ENCODE data around the gene NPTX1.
A peak's percentile ranks its signal among the peaks of the same experiment; 100 is the strongest.

The NPTX1 gene

DNA sequence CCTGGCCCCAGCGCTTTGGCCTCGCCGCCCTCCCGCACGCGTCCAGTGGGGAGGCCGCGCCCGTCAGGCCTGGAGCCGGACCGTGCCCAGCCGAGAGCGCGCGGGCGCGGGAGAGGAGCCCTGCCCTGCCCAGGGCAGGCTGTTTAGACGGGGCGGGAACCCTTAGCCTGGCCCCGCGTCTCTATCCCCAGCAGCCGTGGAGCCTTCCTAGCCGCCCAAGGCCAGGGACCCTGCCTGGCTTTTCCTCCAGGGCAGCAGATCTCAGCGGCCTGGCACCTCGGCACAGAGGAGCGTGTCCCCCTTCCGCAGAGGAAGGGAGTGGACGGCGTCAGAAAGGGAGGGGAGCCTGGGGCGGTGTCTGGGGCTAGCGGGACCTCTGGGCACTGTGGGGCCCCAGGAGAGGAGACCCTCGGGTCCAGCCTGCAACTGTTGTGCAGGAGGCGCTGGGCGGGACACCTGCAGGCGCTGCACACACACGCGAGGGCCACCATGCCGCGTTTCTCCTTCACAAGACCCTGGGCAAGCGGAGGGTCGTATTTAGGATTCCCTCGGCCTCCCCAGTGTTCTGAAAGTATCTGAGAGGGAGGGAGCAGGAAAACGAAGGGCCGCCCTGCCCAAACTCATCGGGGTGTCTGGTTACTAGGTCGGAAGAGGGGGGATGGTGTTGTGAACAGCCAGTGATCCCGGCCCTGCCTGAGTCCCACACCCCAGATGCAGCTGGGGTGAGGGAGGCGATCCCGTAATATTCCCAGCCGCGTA lies 2.3 kb upstream of the NPTX1 start:
- peak; percentile 50 for DNase-seq

DNA sequence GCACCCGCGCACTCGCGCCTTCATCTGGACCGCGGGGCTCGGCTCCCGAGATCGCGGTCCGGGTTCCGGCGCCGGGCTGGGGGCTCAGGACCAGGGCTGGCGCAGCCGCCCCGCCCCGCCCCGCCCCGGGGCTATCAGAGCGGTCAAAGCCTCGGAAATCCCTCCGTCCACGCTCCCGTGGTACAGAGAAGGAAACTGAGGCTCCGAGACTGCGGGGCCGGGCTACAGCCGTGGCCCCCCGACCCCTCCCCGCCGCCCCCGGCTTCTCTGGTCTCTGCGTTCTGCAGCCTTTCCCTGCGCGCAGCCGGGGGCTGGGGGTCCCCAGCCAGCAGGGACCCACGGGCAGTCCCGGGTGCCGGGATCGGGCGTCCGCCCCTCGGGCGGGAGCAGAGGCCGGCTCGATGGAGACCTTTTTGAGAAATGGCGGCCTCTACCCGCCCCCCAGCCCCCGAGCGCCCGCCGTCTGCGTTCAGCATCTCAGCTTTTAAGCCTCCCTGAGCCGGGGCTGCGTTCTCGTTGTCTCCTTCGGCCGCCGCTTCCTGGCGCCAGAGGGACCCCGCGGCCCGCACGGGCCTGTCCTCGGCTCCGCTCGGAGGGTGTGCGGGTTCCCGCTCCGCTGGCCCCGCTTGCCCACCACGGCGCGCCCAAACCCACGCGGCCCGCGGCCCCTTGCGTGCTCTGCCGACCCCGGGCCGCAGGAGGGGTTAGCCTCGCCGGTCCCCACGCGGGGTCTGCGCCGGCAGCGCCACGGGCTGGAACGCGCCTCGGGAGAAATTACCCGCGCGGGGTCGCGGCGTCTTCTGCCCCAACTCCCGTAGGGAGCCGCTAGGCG lies 1.5 kb upstream of the NPTX1 start:
- DNase-seq: peak; percentile 70

DNA sequence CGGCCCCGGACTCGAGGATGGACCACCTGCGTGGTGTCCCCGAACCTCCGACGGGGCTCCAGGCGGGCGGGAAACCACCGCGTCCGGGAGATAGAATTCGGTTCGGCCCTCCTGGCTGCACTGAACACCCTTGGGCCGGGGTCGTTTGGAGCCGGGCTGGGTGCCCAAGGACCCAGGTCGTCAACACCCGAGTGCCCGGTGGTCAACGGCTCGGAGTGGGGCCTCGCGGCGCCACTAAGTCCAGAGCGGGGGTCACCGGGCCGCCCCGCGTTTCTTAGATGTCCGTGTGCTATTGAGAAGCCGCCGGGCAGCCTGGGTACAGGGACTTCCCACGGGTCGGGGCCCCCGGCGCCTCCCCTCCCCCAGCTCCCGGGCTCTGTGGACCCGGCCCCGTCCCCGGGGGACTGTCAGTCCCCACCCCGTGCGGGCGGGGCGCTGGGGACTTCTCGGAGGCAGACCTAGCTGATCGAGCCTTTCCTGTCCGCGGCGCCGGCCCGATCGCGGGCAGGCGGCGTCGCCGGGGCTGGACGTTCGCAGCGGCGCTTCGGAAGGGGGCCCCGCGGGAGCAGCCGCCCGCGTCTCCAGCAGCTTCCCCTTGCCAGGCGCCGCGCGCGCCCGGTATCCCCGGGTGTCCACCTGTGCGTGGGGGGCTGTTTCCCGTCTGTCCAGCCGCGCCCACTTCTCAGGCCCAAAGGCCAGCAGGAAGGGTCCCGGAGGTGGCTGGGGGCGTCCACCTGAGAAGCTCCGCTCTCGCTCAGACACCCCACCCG lies 655 bp upstream of the NPTX1 start:
- peak; percentile 52 for DNase-seq

DNA sequence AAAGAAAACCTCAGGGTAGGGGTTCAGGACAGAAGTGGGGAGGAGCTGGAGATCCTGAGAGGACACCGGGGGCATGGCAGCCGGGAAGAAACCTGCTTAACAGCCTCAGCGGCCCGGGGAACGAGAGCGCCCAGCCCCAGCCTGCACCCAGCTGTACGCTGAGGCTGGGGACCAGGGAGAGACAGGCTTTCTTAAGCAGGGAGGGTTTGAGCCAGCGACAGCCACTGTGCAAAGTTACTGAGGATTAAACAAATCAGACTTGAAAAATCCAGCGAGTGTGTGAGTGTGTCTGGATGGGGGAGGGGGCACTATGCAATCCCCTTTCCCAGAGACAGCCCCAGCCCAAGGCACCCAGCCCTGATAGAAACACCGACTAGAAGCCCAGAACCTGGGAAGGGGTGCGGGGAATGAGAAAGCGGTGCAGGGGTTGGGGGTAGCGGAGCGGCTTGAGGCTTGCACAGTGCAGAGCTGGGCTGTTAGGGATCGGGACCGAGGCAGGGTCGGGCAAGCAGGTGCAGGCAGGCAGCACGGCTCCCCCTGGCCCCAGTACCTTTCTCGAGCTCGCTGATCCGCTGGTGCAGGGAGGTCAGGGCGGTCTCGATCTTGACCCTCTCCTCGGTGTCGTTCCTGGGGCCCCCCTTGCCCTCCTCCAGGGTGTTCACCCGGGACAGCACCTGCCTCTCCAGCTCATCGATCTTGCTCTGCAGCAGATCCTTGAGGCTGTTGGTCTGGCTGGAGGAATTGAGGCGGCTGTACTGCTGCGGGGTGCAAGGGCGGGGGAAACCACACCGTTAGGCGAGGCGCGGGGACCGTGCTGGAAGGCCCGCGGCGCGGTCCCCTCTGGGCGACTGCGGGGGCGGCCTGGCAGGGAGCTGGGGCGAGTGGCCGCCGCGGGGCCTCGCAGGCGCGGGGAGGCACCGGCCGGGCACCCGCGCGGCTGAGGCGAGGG lies 1.2 kb downstream of the NPTX1 start:
- DNase-seq: peak; percentile 47

DNA sequence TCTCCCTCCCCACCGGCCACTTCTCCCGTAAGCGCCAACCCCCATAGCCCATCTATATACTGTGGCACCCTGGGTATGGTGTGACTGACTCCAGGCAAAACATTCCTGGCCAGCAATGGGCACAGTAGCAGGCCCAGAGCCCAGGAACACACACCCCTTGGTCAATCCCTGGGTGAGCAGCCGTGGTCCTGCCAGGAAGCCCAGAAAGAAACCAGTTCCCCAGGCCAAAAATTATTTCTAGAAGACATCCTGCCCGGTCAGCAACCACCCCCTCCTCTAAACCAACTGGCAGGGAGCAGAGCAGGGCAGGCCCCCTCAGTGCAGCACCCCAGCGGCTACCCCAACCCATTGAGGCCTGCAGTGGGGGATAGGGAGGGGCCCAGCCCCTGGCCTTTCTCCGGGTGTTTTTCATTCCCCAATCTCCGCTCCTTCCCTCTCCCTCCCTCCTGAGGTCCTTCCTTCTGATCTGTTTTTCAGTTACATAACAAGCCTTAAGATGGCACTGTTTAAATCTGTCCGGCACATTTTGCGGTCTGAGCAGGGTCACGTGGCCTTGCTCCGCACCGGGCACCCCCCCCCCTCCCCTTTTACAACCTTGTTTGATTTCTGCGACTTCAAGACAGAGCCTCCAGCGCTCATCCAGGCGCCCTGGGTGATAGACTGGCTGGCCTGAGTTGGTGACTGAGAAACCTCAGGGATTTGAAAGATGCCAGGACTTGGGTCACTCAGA lies 2.0 kb downstream of the NPTX1 start:
- no peak for DNase-seq

DNA sequence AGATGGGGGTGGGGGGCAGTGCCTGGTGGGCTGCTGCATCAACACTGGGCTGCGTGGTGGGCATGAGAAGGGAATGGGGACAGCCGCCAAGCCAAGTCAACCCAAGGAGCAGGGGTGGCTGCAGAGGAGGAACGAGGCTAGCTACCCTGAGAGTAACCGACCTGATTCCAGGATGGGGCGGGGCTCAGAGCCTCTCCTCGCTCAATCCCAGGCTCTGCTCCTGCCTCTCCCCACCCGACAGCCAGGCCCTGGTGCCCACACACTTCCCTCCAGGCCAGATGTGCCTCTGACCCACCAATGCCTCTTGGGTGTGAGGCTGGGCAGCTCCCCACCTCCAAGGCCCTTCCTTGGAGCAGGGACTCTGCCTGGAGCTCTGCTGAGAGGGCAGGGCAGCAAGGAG lies 2.7 kb downstream of the NPTX1 start:
- DNase-seq: no peak

DNA sequence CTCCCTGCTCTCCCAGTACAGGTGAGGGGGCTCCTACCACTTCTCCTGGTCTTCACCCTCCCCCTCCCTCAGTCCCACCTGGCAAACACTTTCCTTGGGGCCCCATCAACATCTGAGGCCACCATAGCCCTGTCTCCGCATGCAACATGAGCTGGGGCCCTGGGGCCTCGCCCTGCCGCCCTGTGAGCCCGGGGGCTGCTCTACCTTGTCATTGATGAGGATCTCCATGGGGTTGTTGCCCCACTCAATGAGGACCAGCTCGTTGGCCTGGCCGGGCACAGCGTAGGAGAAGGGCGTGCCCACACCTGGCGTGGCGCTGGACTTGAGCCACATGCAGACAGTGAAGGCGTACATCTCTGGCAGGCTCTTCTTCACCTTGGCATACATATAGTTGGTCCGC lies 3.4 kb downstream of the NPTX1 start:
- no peak for DNase-seq

DNA sequence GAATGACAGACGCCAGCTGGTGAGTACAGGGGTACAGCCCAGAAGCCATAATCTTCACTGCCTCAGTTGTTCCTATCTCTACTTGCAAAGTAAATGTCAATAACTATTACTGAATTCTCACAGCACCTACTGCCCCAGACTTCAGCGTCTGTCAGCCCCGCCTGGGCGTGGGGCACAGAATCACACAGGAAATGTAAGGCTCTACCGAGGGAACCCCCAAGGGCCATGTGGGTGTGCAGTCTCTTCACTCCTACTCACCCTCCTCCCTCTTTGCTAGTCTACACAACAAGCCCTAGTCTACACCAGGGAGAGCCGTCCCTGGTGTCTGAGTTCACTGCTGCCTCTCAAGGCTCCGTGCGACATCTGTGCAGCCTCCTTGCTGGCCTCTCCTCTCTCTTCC lies 4.5 kb downstream of the NPTX1 start:
- DNase-seq: no peak

DNA sequence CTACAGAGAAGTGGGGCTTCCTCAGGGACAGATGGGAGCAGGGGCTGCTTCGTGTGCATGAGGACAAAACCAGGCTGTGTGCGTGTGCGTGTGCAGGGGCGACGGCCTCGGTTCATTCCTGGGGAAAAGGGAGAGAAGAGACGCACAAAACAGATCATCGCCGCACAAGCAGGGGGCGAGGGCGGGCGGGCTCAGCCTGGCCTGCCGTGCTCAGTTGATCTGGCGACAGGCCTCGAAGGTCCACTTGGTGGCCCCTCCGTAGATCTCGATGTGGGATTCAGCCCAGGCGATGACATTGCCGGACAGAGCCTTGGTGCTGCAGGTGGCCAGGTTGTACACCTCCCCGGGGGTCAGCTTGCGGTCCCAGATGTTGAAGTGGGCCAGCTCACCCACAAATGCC lies 5.8 kb downstream of the NPTX1 start:
- DNase-seq: no peak

DNA sequence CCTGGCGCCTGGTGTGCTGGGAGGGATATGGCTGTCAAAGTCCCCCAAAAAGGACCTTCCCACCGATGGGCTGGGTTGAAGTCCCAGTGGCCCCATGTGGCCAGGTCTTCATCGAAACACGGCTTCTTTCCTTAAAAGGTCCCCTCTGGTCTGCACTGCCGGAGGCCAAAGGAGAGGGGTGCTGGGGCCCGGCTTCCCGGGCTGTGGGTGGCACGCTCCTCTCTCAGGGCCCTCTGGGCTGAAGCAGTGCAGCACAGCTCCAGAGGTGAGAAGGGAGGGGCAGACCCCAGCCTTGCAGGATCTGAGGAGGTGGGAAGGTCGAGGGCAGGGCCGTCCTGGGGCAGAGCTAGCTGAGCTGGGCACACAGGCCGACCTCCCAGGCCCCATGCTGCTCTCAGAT lies 6.7 kb downstream of the NPTX1 start:
- no peak for DNase-seq

DNA sequence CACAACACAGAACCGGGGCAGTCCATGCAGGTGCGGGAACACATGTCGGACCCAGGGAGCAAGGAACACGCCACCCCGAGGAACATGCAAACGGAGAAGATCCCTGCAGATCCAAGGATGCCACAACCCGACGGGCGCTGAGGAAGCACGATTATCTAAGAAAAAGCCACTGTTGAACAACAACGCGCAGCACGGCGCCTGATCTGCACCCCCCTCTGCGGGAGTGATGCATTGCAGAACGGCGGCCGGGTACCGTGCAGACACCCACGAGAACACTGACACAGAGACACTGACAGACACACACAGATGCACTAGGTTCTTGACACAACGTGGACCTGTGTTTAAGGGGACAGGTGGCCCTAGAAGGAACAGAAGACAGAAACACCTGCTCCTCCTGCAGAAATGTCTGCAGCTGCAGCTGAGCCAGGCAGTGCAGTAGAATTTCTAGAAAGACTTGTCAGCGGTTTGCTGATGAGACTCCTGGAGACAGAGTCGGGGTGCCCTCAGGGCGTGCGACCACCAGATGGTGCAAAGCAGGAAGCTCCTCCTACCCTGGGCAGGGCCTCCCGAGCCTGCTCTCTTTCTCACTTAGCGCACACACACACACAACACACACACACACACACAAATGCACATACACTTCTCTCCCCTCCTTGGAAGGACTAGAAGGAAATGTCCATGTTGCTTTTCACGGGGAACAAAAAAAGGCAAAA lies 7.5 kb downstream of the NPTX1 start:
- DNase-seq: no peak

DNA sequence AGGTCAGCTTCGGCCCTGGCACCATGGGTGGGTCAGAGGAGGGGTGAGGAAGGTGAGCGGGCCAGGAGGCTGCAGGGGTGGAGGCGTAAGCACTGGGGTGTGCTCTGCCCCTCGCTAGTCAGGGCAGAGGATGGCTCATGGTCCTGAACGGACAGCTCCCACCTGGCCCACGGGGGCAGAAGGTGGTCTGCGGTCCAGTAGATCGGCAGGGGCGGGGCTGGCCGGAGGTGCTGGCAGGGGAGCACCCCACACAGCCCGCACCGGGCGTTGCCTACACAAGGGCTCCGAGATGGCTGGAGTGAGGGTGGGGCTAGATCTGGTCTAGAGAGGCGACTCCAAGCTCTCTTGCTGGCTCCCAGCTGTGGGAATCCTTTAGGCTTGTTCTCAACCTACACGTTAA lies 8.2 kb downstream of the NPTX1 start:
- DNase-seq: peak; percentile 38

DNA sequence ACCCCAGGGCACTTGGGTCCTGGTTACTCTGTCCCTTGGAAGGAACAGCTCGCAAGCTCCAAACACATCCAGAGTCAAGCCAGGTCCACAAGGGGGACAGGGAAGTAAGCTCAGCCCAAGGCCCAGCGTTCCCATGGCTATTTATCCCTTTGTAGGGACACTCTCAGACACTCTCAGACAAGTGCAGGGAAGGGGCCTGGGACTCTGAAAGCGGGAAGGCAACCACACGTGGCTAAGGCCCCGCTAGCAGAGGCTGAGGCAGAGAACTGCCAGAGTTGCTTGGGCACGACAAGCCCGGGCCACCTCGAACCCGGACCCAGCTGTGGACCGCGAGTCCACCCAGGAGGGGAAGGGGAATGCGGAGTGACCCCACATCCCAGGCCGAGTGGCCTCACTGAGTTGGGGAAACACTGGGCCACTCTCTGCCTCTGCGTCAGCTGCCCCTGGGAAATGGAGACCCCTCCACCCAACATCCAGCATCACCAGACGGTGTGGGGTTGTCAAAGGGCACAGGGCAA lies 10.2 kb downstream of the NPTX1 start:
- DNase-seq: no peak

DNA sequence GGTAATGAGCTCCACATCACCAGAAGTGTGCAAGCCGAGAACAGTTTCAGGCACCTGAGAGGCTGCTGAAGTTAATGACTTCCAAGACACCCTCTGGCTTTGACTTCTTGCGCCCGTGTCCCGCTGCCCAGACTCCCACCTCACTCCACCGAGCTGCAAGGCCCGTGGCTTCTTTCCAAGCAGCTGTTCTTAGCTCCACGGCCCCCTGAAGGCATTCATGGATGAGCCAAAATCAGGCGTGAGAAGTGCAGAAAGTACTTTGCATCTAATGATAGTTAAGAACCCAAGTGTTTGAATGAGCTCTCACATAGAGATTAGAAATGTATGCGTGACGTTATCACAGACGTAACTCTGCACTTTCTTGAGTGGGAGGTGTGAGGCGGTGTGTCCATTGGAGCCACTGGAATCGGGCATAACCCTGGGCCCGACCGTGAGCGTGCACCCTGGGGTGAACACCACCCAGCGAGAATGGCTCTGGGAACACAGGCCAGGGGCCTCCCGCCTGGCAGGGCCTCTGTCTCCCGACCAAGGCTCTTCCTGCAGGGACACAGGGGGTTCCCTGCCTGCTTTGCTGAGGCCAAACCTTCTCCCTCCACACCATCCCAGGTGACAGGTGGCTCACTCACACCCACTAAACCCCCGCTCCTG lies 11.0 kb downstream of the NPTX1 start:
- no peak for DNase-seq

DNA sequence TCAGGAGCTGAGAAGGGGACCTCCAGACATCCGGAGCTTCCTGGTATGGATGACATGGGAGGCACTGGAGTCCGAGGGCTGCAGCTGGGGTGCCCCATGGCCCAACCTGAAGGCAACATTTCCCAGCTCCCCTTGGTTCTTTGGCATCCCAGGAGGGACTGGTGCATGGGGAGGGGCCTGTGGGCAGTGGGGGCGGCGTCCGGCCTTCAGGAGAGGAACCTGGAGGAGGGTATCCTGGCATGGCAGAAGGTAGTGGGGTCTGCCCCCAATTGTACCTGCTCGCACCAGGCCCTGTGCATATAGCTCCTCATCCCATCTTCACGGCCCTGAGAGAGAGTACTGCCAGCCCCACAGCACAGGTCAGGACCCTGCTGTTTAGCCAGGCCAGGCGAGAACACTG lies 11.9 kb downstream of the NPTX1 start:
- DNase-seq: no peak

DNA sequence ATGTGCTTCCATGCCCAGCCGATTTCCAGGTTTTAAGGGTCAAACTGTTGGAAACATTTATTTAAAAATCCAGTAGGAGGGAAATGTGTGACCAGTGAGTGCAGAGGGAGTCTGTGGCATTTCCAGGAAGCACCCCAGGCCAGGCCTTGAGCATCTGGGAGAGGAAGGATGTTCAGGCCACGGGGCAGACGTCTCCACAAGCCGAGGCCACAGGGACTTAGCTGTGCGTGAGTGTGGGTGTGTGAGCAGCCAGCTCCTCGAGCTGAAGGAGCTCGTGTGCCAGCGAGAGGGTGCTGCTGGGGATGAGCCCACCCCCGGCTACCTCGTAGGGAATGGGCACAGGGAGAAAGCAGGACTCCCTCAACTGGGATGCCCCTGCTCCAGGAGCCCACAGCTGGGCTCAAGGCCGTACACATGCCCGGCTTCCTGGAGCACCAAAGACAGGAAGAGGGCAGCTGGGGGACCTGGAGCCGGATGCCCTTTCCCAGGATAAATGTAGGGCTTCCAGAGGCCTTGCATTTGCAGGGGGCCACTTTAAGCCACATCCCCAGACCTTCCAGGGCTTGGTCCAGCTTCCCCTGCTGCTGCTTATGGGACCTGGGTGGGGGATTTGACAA lies 12.5 kb downstream of the NPTX1 start:
- DNase-seq: no peak

DNA sequence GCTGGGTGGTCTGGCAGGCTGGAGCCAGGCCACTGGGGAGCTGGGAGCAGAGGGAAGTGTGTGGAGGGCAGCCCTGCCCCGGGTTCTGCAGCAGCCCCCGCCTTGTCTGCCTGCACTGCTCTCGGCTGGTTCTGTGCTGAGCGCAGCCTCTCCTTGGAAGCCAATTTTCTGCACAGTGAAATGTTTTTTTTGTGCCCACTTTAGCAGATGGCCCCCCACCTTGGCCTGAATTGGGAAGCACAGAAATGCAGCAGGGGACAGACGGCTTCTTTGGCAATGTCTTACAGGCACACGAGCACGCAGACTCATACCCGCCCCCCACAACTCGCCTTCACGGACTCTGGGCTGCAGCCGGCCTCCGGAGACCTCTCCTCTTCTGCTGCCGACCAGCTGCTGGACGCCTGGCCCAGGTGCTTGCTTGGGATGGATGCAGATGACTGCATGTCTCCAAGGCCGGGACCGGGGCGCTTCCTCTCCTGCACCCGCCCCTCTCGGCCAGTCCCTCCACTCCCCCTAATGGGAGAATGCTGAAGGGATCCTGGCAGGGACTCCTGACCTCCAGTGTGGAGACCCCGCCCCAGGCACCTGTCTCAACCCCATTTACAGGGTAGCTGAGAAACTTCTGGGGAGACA lies 14.8 kb downstream of the NPTX1 start:
- DNase-seq: no peak

DNA sequence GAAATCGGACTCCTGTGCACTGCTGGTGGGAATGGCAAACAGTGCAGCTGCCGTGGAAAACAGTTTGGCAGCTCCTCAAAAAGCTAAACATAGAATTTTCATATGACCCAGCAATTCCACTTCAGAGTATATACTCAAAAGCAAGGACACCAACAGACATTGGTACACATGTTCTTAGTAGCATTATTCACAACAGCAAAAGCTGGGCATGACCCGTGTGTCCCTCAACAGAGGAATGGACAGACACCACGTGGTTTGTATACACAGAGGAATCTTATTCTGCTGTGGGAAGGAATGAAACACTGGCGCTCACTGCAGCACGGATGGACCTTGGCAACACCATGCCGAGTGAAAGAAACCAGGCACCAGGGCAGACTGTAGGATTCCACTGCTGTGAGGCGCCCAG lies 16.0 kb downstream of the NPTX1 start:
- DNase-seq: no peak

DNA sequence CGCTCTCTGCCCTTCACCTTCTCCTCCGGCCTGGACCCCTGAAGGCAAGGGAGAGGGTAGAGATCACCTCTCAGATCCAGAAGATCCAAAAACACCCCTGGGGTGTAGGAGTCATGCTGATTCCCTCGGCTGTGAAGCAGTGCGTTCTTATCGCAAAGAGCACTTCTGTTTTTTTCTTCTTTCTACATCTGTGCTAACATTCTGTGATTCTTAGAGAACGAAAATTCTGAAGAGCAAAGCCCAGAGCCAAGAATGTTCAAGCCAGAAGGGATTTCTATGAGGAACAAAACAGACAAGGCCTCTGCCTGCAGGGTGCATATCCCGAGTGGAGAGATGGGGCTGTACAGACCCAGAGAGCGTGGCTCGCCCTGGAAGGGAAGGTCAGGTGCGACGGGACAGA lies 17.2 kb downstream of the NPTX1 start:
- no peak for DNase-seq
